Suprapubic skin (tissue), 4 donors: ENCODE results near the gene PTK7.

Source experiments
- EP300 ChIP-seq: sonication (generic); formaldehyde crosslinking; IDR thresholded peaks from one replicate; pipeline ENCODE4 v1.6.1; 2017; ENCODE audit warnings: antibody characterized with exemption
- POLR2A ChIP-seq, 2 donors: fragments of 450-650 bp; IDR thresholded peaks; one replicate each; pipeline ENCODE4 v1.6.1; 2017; ENCODE audit warnings: antibody characterized with exemption in 2 of 2, mild to moderate bottlenecking in 2 of 2, moderate library complexity in 2 of 2
- POLR2AphosphoS5 ChIP-seq, 3 donors: sonication (generic); formaldehyde crosslinking; IDR thresholded peaks; one replicate each; pipeline ENCODE4 v1.6.1; 2017; ENCODE audit warnings: antibody characterized with exemption in 3 of 3
- TF ChIP-seq, protein P1 (sequence below), 2 donors: fragments of 200-600 bp in 1 of 2; fragments of 450-650 bp in 1 of 2; sonication (generic) in 1 of 2; IDR thresholded peaks; one replicate each; pipeline ENCODE4 v1.5.1; 2016 to 2019; ENCODE audit warnings: antibody characterized with exemption in 2 of 2, mild to moderate bottlenecking in 1 of 2, moderate library complexity in 1 of 2

DNA sequence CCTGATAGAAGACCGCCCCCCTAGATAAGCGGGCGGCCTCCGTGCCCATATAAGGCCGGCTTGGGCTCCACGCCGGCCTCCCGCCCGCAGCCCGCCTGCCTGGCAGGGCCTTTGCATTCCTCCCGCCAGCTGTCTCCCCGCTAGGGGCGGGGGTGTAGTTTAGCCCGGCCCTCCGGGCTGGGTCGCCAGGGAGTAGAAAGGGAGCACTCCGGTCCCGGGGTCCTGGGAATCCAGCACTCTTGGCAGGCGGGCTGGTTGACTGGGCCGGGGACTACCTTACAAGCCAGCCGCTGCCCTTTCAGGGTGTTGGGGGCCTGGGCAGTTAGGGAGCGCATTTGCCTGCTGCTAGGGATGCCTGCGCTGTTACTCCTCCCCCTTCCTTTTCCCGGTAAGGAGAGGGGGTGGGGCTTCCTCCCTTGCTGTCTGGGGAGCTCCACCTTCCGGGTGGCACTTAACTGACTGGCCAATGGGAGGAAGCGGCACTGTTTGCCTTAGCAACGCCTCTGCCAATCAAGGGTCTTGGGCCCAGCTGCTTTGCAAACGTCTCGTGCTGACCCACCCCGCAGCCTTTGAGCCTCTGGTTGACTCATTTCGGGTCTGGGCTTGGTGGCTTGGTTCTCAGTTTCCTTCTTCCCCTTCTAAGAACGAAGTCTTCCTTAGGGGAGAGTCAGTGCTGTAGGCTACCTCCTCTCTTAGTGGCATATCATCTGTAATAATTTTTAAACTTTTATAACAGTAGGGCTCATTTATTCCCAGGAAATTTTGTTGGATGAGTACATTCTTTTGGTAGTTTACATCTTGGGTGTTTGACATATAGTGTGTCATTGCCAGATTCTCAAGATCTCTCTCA is 98.4 kb downstream of the PTK7 start:
- TF ChIP-seq, protein P1, sequence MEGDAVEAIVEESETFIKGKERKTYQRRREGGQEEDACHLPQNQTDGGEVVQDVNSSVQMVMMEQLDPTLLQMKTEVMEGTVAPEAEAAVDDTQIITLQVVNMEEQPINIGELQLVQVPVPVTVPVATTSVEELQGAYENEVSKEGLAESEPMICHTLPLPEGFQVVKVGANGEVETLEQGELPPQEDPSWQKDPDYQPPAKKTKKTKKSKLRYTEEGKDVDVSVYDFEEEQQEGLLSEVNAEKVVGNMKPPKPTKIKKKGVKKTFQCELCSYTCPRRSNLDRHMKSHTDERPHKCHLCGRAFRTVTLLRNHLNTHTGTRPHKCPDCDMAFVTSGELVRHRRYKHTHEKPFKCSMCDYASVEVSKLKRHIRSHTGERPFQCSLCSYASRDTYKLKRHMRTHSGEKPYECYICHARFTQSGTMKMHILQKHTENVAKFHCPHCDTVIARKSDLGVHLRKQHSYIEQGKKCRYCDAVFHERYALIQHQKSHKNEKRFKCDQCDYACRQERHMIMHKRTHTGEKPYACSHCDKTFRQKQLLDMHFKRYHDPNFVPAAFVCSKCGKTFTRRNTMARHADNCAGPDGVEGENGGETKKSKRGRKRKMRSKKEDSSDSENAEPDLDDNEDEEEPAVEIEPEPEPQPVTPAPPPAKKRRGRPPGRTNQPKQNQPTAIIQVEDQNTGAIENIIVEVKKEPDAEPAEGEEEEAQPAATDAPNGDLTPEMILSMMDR (IDR thresholded peaks at IDR 0.05) = no peak
- TF ChIP-seq EP300 = no peak
- no peak for TF ChIP-seq POLR2A (IDR thresholded peaks at IDR 0.05)
- peak in 2 of 3 donors; percentile 41 to 64 for TF ChIP-seq POLR2AphosphoS5 (IDR thresholded peaks at IDR 0.05)
